ENCODE data around the gene TEFM. TPM values are rescaled to one million over a fixed set of nuclear protein-coding genes. Genes with fewer than 3 reads are reported as not detected.
A peak's percentile ranks its signal among the peaks of the same experiment; 100 is the strongest.
"Not testable (repeated sequence)": the region's sequence is repeated elsewhere in the genome, so short reads cannot be mapped to it uniquely, and the experiment has no call there.

Gene TEFM
- polyA plus RNA-seq, 1 experiment: 16.6 TPM

GRCh38 chr17:30950189-30950588, 44.2 kb upstream of the TEFM start:
- TF ChIP-seq CTCF (IDR thresholded peaks at IDR 0.05; ENCODE audit: low read depth, low read length): no peak
- H3K9me3 ChIP-seq (ENCODE audit: control insufficient read depth, insufficient read depth, low read length): no peaks in the 10 kb centered on the region
- H3K4me3 ChIP-seq (ENCODE audit: low read depth, low read length): no peak overlapping the region
- CTCF ChIA-PET: no interaction called here
- POLR2A ChIA-PET: interaction anchor here (0.6 kb wide), 1 partner anchor 22 kb away, joined by 6 read pairs; no protein-coding TSS in a partner anchor
- H3K27ac ChIP-seq (ENCODE audit: low read depth, low read length): no peak overlapping the region
- H3K27me3 ChIP-seq (ENCODE audit: control insufficient read depth, insufficient read depth, low read length): no peaks in the 10 kb centered on the region
- no peak for DNase-seq (ENCODE audit: low read depth, low spot score)

DNA sequence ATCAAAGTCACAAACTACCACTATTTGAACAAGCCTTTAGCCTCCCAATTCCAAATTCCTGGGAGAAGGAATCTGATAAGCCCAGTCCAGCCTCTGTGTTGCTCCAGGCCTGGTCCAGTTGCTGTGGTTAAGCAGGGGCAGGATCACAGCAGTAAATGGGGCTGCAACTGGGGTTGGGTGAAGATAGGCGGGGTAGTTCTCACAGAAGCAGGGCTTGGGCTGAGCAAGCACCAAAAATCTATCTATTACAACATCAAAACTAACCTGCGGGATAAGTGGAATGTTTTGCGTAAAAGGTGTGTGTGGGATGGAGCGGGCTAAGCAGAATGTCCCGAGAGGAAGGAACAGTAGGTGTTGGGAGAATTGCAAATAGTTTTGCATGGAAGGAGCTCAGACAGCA, 41.8 kb upstream of the TEFM start:
- Histone ChIP-seq H3K27ac (ENCODE audit: low read depth, low read length) (no peak overlapping the region), H3K4me3 (ENCODE audit: low read depth, low read length) (no peak overlapping the region), H3K27me3 (ENCODE audit: control insufficient read depth, insufficient read depth, low read length) (no peaks in the 10 kb centered on the region), H3K9me3 (ENCODE audit: control insufficient read depth, insufficient read depth, low read length) (no peaks in the 10 kb centered on the region)
- no peak for TF ChIP-seq CTCF (IDR thresholded peaks at IDR 0.05; ENCODE audit: low read depth, low read length)
- ChIA-PET CTCF (no interaction called here), POLR2A (no interaction called here)
- DNase-seq (ENCODE audit: low read depth, low spot score): no peak

DNA sequence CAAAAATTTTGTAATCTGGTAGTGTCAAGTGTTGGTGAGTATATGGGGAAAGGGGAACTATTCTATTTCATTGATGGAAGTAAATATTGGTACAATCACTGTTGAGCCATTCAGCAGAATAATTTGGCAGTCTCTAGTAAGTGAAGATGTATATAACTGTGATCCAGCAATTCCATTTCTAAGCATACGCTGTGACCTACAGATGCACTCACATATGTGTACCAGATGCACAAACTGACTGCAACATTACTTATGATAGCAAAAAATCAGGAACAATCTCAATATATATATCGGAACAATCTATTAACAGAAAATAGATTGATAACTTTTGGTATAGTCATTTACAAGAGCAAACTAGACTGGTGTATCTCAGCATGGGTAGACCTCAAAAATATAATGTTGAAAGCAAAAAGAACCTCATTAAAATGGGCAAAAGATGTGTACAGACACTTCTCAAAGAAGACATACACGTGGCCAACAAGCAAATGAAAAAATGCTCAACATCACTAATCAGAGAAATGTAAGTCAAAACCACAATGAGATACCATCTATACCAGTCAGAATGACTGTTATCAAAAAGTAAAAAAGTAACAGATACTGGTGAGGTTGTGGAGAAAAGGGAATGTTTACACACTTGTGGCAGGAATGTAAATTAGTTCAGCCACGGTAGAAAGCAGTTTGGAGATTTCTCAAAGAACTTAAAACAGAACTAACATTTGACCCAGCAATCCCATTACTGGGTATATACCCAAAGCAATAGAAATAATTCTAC, 36.5 kb upstream of the TEFM start:
- Histone ChIP-seq H3K27ac (ENCODE audit: low read depth, low read length) (no peak overlapping the region), H3K4me3 (ENCODE audit: low read depth, low read length) (no peak overlapping the region), H3K9me3 (ENCODE audit: control insufficient read depth, insufficient read depth, low read length) (no peaks in the 10 kb centered on the region), H3K27me3 (ENCODE audit: control insufficient read depth, insufficient read depth, low read length) (no peaks in the 10 kb centered on the region)
- DNase-seq (ENCODE audit: low read depth, low spot score): no peak
- POLR2A ChIA-PET: no interaction called here
- CTCF ChIA-PET: no interaction called here
- peak; percentile 44 for TF ChIP-seq CTCF (IDR thresholded peaks at IDR 0.05; ENCODE audit: low read depth, low read length)

DNA sequence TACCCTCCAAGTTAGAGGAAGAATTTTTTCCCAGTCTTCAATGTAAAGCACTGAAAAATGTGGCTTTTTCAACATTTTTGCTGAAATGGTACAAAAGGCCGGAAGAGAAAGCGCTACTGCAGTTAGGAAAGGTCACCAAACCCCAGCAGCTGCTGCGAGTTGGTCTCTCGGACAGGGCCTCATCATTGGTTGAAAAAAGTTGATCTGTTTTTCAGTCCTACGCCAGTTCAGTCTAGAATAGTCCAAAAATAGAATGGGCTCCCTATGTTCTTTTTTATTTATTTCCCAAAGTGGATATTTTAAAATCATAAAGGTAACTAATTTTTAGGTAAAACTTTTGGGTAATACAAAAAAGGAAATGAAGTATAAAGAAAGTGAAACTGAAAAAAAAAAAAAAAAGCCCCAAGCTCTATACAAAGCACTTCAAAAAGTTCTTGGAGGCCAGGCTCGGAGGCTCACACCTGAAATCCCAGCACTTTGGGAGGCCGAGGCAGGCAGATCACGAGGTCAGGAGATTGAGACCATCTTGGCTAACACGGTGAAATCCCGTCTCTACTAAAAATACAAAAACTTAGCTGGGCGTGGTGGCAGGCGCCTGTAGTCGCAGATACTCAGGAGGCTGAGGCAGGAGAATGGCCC, 33.1 kb upstream of the TEFM start:
- H3K9me3 ChIP-seq (ENCODE audit: control insufficient read depth, insufficient read depth, low read length): no peaks in the 10 kb centered on the region
- ChIA-PET CTCF (no interaction called here), POLR2A (no interaction called here)
- H3K27me3 ChIP-seq (ENCODE audit: control insufficient read depth, insufficient read depth, low read length): no peaks in the 10 kb centered on the region
- H3K27ac ChIP-seq (ENCODE audit: low read depth, low read length): no peak overlapping the region
- no peak overlapping the region for H3K4me3 ChIP-seq (ENCODE audit: low read depth, low read length)
- no peak for DNase-seq (ENCODE audit: low read depth, low spot score)
- no peak for TF ChIP-seq CTCF (IDR thresholded peaks at IDR 0.05; ENCODE audit: low read depth, low read length)

DNA sequence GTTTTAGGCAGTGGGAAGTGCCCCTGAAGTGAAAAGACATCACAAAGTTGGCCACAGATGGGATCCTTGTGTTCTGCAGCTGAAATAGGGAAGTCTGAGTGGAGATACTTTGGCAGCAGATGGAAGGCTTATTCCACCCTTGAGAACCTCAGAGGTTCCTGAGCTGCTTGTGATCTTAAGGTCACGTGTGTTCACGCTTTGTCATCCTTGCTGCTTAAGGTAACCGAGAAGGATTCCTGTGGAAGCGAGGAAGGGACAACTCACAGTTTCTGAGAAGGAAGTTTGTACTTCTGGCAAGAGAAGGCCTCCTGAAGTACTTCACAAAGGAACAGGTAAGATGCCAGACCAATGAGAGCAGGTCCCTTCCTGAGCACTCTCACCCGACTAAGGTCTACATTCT, 27.9 kb upstream of the TEFM start:
- no peak overlapping the region for H3K4me3 ChIP-seq (ENCODE audit: low read depth, low read length)
- TF ChIP-seq CTCF (IDR thresholded peaks at IDR 0.05; ENCODE audit: low read depth, low read length): no peak
- no peak for DNase-seq (ENCODE audit: low read depth, low spot score)

GRCh38 chr17:30931582-30931981, 25.5 kb upstream of the TEFM start:
- CTCF ChIA-PET: interaction anchor here (0.6 kb wide), 1 partner anchor 327 kb away, joined by 3 read pairs; no protein-coding TSS in a partner anchor
- H3K9me3 ChIP-seq (ENCODE audit: control insufficient read depth, insufficient read depth, low read length); H3K27ac ChIP-seq (ENCODE audit: low read depth, low read length); DNase-seq (ENCODE audit: low read depth, low spot score); POLR2A ChIA-PET; H3K4me3 ChIP-seq (ENCODE audit: low read depth, low read length); H3K27me3 ChIP-seq (ENCODE audit: control insufficient read depth, insufficient read depth, low read length): not testable (repeated sequence)

More for the DNA sequence above, 27.9 kb upstream of the TEFM start:
- ChIA-PET POLR2A (no interaction called here), CTCF (no interaction called here)
- H3K27me3 ChIP-seq (ENCODE audit: control insufficient read depth, insufficient read depth, low read length): no peaks in the 10 kb centered on the region
- no peaks in the 10 kb centered on the region for H3K9me3 ChIP-seq (ENCODE audit: control insufficient read depth, insufficient read depth, low read length)
- no peak overlapping the region for H3K27ac ChIP-seq (ENCODE audit: low read depth, low read length)

Measured in AG04450 (cell line).